HG03108 (cell line): ENCODE measurements around the gene MVK.

Experiments used
- ATAC-seq: cut with Tn5 transposase; IDR thresholded peaks from one replicate; pipeline ENCODE4 v1.9.1; 2021; ENCODE audit warnings: moderate library complexity; ENCODE audit not compliant: unreplicated experiment

The MVK gene

GRCh38 chr12:109626378-109627115 is 53.0 kb downstream of the MVK start:
- ATAC-seq: no peak

GRCh38 chr12:109627633-109628032 is 54.0 kb downstream of the MVK start:
- ATAC-seq: no peak

- no peak for ATAC-seq
Measured at GRCh38 chr12:109630107-109630506, 56.5 kb downstream of the MVK start.

- ATAC-seq: no peak
Measured at GRCh38 chr12:109630815-109631214, 57.2 kb downstream of the MVK start.

GRCh38 chr12:109631302-109631701 is 57.7 kb downstream of the MVK start:
- ATAC-seq: no peak

- ATAC-seq: no peak
Measured at GRCh38 chr12:109631751-109632150, 58.2 kb downstream of the MVK start.

- ATAC-seq: no peak
Measured at GRCh38 chr12:109632342-109632741, 58.7 kb downstream of the MVK start.

- ATAC-seq: no peak
Measured at GRCh38 chr12:109635717-109636116, 62.1 kb downstream of the MVK start.

GRCh38 chr12:109637348-109637747 is 63.8 kb downstream of the MVK start:
- ATAC-seq: no peak

GRCh38 chr12:109637996-109638395 is 64.4 kb downstream of the MVK start:
- ATAC-seq: no peak

GRCh38 chr12:109638735-109639134 is 65.1 kb downstream of the MVK start:
- no peak for ATAC-seq

GRCh38 chr12:109639151-109639872 is 65.7 kb downstream of the MVK start:
- no peak for ATAC-seq

GRCh38 chr12:109640961-109641360 is 67.4 kb downstream of the MVK start:
- no peak for ATAC-seq

- no peak for ATAC-seq
Measured at GRCh38 chr12:109641422-109641821, 67.8 kb downstream of the MVK start.

- no peak for ATAC-seq
Measured at GRCh38 chr12:109642506-109643132, 69.0 kb downstream of the MVK start.

- ATAC-seq: no peak
Measured at GRCh38 chr12:109645194-109645593, 71.6 kb downstream of the MVK start.

- ATAC-seq: no peak
Measured at GRCh38 chr12:109645708-109646107, 72.1 kb downstream of the MVK start.
